HG03095 (cell line): ENCODE results near the gene MAP2K4.

ENCODE experiments used
- ATAC-seq: cut with Tn5 transposase; IDR thresholded peaks from one replicate; pipeline ENCODE4 v1.9.1; 2021; ENCODE audit warnings: moderate library complexity; ENCODE audit not compliant: unreplicated experiment

Gene MAP2K4

DNA sequence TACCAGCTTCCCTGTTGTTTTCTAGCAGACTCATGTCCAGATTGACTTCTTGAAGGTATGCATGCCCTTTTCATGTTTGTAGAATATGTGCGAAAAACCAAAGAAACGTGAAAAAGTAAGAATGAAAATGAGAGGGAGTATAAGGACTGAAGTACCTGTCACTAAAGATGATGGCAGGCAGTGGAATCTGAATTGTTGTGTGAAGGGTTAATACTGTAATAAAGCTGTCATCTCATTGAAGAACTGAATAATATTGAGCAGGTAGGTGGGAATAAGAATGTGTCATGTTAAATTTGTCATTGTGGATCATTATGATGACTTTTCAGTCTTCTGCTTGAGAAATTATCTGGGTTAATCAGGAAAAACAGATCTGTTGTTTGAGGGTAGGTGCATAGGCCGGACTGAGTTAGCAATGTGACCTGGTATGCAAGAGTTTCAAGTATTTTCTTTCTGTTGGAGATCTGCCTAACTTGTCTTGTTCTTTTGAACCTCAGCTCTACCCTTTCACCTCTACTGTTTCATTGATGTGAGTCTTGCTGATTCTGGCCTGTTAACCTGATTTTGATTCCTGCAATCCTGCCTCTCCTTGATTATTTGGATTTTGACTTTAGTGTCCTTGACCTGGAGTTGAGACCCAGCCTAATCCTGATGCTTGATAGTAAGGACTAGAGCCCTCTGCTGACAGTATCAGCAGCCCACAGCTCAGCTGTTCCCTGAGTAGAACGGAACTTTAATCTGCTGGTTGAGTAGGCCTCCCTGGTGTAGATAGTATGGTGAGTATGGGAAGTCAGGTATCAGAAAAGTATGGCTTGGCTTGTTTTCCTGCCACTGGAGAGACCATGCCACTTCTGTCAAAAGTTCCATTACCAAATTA, 64.6 kb downstream of the MAP2K4 start:
- no peak for ATAC-seq

DNA sequence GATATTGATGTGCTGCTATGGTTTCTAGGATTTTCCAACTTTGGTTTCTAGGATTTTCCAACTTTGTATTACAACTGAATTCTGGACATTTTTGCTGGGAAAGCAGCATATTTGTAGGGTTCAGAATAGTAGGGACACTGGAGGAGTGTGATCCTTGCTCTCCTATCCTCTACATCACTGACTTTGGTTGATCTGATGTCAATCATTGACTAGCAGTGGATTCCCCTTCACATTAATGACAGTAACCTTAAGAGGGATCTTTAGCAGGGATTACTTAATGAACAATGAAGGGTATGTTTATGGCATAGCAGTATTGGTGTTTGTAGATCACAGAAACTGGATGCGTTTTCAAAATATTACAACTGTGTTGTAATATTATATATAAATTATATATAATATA, 67.4 kb downstream of the MAP2K4 start:
- ATAC-seq, result no peak

DNA sequence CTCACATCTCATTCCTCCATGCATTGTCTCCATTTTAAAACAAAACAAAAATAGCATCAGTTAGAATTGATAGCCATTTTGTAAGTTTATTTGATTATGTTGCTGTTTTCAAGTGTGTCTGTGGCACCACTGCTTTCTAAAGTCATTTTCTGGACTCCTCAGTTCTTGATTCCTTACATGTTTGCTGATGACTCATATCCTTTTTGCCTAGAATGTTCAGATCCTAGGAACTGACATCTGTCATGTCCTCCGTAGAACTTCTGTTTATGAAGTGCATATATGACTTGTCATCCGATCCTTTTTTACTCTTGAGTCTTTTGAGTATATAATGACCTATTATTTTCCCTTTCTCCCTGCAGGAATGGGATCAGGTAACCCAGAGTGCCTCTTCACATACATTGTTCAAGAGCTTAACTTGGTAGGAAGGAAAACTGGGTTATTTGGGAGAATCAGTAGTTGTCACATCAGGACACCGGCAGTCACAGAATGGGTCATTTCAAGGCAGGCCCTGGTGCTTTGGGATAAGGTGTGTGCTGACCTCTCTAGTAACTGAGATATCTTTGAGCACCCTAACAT, 69.2 kb downstream of the MAP2K4 start:
- ATAC-seq, result no peak

DNA sequence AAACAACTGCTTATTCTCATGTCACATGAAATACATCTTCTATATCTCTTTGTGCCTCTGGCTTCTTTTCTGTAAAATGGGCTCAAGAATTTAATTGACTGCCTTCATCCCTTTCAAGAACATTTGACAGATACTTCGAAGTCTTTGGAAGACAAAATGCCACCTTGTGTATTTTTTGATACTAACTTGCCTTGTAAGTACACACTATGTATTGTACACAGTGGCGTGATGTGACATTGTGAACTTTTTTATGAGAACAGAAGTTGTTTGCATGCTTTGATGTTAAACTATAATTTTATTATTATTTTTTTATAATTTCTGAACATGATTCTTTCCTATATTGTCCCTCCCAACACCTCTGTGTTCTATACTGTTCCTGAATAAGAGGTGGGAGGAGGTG, 73.7 kb downstream of the MAP2K4 start:
- no peak for ATAC-seq

DNA sequence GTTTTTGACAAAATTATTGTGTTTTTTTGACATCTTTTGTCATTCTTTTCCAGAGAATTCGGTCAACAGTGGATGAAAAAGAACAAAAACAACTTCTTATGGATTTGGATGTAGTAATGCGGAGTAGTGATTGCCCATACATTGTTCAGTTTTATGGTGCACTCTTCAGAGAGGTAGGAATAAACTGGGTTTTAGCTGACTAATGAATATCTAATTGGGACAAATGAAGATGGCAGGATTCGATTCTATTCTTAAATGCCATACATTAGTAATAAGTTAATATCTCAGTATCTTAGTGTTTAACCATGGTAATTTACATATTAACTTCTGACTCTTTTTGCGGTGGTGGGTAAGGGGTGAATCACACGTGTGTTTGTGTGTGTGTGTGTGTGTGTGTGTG, 74.8 kb downstream of the MAP2K4 start:
- ATAC-seq, result no peak

DNA sequence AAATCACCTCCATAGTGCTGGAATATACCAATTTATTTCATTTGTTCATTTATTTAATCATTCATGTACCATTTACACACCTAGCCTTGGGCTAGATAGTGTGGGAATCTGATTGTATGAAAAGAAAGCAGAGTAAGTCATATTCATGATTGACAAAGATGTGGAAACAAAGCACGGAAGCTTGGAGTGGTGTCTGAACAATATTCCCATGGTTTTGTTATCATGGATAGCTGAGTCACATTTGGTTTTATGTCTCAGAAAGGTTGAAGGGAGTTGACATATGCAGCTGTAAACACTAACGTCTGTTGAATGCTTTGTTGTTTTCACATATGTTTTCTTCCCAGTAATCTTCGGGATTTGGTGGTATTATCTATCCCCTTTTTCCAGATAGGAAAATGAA, 76.6 kb downstream of the MAP2K4 start:
- ATAC-seq, result no peak

DNA sequence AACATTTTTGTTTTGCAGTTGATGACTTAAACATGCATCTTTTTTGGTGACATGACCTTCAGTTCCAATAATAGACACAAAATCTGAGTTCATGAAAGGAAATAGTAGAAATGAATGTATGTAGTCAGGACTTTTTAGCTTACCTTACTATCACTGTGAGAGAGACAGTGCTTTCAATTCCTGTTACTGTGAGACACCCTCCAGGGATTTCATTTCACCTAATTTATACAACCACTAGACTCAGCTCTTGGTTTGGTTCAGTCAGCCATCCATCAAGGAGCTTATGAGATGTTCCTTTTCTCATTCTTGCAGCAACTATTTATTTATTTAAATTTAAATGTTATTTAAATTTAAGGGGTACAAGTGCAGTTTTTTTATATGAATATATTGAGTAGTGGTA, 77.9 kb downstream of the MAP2K4 start:
- peak; percentile 96 for ATAC-seq

DNA sequence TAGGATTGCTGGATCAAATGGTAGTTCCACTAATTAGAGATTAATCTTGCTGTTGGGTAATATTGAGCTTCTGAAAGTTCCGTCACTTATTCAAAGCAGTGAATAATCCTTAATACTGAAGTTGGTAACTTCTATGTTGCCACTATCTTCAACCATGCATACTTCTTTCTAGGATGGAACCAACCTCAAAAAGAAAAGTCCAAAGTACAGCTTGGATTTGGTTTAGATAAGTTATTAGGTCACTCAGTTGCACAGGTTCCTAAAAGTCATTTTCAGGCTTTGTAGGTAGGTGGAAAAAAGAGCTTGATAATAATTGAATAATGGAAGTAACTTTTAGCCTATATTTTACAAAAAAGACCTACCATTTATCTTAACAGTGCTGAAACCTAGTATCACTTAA, 78.7 kb downstream of the MAP2K4 start:
- no peak for ATAC-seq

DNA sequence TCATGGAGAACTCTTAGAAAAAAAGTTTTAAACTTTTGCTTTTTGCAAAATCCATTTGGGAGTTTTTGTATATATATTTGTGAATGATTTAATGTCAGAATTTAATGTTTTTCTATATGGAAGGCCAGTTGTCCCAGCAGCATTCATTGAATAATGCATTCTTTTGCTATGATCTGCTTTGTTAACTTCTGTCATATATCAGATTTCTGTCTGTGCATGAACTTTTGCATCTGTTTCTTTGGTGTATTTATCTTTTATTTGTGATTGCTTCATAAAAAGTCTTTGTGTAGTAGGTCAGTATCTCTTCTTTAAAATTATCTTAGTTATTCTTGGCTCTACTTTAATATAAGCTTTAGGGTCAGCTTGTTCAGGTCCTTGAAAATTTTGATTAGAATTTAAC, 84.2 kb downstream of the MAP2K4 start:
- ATAC-seq, result no peak

DNA sequence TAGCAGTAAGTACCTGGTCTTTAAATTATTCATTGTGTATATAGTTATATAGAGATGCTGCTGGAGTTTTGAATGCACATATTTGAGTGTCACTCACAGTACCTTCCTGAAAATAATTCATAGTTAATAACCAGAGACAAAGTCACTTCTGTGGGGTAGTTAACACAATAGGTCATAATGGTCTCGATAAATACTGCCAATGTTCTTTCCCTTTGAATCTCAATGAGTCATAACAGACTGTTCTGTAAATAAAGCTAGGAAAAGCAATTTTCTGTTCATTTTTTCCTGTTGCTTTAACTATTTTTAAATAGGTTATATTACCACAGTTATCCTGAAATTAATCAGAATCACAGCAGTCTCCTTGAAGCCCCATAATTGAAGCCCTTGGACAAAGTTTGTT, 87.2 kb downstream of the MAP2K4 start:
- no peak for ATAC-seq

DNA sequence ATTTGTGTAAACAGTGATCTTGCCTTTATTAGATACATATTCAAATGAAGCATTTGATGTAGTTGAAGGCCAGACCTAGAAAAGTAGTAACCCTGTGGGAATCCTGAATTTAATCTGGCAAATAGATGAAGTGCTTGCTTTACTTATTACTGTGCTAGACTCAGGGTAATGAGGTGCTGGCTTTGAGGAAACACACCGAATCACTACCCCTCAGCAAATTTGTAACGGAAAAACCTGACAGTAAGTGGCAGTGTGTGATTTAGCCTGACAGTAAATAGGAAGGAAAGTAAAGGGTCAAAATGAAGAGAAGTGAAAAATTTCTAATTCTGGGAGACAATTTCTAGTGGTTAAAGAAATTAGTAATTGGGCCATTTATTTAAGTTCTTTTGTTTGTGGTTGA, 90.2 kb downstream of the MAP2K4 start:
- no peak for ATAC-seq

DNA sequence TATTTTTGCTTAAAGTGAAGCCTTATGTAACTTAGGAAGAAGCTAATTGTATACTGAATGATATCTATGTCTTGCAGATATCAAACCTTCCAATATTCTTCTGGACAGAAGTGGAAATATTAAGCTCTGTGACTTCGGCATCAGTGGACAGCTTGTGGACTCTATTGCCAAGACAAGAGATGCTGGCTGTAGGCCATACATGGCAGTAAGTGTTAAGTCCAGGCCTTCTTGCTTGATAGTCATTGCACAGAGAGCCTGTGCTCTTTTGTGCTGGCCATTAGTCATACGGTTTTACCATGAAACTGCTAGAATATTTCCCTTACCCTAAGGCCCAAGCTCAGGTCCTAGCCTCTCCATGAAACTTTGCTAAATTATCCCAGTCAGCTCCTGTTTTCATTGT, 92.5 kb downstream of the MAP2K4 start:
- ATAC-seq, result no peak

DNA sequence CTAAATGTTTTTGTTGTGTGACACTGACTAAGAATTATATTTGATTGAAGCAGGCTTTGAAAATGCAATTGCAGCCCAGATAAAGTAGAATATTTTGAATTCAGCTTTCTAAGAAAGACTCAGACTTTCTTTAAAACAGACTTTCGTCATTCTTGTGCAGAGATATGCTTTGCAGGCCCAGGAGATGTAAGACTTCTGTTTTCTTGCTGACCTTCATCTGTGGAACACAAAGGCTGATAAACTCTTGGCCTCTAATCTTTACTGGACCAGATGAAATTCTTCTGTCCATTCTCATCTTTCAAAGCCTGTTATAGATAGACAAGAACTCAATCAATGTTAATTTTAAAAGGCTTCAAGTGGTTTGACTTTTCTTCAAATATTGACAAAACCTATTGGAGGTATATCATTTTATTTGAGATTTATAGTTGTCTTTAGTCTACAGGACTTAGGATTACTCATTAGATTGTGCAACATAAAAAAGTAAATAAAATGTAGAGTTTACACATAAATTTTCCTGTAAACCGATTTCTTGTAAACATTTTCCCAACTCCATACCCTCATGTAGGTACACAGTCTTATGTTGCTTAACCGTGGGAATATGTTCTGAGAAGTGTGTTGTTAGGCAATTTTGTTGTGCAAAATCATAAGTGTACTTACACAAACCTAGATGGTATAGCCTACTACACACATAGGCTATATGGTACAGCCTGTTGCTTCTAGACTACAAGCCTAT, 94.2 kb downstream of the MAP2K4 start:
- no peak for ATAC-seq

DNA sequence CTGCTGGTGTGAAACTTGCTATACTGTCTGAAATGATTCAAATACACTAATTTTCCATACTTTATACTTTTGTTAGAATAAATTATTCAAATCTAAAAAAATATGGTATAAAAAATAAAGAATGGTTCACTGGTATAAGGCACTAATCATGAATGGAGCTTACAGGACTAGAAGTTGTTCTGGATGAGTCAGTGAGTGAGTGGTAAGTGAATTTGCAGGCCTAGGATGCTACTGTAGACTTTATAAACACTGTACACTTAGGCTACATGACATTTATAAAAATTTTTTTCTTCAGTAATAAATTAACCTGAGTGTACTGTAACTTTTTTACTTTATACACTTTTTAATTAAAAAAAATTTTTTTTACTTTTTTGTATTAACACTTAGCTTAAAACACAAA, 95.5 kb downstream of the MAP2K4 start:
- ATAC-seq, result no peak

DNA sequence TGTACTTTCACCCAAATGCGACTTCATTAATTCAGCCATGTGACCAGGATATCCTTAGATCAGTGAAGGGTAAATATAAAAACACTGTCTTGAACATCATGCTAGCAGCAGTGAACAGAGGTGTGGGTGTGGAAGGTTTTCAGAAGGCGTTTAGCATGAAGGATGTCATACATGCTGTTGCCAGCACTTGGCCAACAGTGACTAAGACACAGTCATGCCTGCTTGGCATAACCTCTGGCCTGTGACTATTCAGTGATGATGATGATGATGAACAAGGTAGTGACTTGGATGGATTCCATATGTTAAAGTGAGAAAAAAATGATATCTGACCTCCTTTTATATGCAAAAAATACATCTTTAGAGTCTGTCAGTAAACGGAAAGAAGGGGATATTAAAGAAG, 97.9 kb downstream of the MAP2K4 start:
- no peak for ATAC-seq

DNA sequence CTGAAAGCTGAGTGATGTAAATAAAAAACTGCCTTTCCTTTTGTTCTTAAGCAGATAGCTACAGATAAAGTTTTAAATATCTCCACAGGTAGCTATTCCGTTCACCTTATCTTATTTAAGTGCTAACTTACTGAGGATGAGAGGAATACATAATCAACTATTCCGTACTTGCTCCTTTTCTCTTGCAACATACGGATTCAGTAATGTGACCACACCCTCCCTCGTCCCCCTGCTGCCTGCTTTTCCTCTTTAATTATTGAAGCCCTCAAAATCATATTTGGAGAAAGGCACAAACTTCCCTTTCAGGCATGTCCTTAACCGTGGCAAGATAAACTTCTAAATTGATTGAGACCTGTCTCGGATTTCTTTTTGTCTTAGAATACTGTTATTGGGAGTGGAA, 101.4 kb downstream of the MAP2K4 start:
- ATAC-seq, result no peak

DNA sequence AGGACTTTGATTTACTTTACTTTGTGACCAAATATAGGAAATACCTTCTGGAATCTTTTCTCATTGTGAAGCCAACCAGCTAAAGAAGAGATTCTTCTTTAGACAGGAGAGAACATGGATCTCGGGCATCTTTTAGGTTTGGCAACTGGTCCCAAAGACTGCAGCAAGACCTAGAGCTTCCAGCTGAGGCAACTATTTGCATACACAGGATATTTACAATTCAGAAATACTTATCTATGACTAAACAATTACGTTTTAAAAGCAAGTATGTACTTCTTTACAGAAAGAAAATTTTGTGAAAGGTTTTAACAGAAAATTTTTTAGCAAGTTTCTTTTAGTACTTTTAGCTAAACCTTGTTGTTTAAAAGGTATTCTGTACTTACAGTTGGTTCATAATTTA, 106.5 kb downstream of the MAP2K4 start:
- no peak for ATAC-seq

DNA sequence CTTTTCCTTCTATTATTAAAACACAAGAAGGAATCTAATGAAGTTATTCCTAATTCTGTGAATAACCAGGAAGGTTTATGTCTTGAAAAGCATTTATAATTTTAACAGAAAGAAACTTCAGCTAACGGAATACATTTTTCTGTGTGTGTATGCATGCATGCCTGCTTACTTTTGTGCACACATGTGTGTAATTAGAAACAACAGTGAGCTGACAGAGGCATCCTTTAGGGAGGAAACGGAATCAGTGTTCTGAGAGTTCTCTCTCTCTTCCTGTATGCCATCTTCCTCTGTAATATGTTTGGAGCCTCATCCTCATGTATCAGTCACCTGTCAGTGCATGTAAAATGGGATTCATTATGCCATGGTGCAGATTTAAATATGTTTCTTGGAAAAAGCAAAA, 107.0 kb downstream of the MAP2K4 start:
- no peak for ATAC-seq

DNA sequence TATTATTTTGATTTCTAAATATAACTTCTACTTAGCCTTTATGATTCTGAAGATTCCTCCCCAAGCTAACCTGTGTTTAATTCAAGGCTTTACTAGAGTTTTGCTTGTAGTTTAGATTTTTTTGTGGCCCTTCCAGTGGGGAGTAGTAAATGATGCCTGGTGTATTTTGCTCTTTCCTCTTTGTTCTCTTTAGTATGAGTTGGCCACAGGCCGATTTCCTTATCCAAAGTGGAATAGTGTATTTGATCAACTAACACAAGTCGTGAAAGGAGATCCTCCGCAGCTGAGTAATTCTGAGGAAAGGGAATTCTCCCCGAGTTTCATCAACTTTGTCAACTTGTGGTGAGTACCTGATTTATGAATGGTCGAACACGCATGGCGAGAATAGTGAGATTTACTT, 108.3 kb downstream of the MAP2K4 start:
- ATAC-seq, result no peak

DNA sequence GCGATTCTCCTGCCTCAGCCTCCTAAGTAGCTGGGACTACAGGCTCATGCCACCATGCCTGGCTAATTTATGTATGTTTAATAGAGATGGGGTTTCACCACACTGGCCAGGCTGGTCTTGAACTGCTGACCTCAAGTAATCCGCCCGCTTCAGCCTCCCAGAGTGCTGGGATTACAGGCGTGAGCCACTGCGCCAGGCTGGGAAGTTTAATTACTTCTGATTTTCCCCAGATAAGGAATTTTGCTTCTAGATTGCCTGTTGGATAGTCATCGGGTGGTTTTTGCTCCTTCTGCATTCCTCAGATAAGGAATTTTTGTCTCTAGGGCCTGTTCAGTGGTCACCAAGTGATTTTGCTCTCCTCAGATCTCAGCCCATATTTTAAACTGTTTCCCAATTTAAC, 112.5 kb downstream of the MAP2K4 start:
- no peak for ATAC-seq

DNA sequence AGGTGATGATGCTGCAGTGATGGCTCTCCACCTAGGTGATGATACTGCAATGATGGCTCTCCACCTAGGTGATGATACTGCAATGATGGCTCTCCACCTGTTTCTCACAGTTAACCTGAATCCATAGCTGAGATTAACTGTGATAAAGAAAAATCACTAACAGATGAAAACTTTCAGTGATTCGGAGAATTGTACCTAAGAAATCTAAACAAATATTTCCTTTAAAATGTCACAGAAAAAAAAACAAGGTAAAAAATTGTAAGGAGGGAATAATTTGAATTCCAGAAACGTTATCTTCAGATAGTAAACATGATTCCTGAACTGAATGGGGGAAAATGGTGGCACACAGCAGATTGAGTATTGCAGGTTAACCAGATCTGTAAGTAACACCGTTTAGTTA, 113.4 kb downstream of the MAP2K4 start:
- ATAC-seq, result no peak

DNA sequence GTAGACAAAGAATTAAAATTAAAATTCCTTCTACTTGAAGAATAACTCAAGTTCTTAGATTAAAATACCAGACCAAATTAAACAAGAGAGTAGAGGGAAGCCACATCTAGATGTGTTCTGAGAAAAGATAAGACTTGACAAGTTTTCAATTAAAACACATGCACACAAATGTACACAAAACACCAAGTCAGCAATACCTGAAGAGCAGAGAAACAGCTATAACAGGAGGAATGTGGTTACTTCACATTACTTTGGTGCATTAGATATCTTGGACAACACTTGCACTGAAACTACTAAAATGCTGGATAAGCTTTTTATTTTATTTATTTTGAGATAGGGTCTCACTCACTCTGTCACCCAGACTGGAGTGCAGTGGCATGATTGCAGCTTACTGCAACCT, 113.9 kb downstream of the MAP2K4 start:
- ATAC-seq, result no peak
